Liver (tissue), 9 donors: Measurements from ENCODE around the gene NDUFB5. TPM values are rescaled to one million over a fixed set of nuclear protein-coding genes. Genes with fewer than 3 reads are reported as not detected.

ENCODE experiments used
- DNase-seq: peaks from one replicate; pipeline ENCODE4 v3.0.0-alpha.2; 2017; ENCODE audit warnings: low spot score
- H3K27ac ChIP-seq, 2 donors: one replicate each; pipeline ENCODE4 v1.7.0; 2013; ENCODE audit warnings: inconsistent platforms in 2 of 2, low read length in 2 of 2, control low read depth in 1 of 2, low read depth in 1 of 2, mild to moderate bottlenecking in 1 of 2
- H3K27me3 ChIP-seq, 4 donors: one replicate each; pipeline versions ENCODE4 v1.6.1 to v1.7.0; 2013; ENCODE audit warnings: low read length in 3 of 4, inconsistent platforms in 1 of 4, mild to moderate bottlenecking in 1 of 4, moderate library complexity in 1 of 4; ENCODE audit not compliant: control insufficient read depth in 4 of 4, insufficient read depth in 4 of 4
- H3K36me3 ChIP-seq, 4 donors: one replicate each; pipeline versions ENCODE4 v1.6.1 to v1.7.0; 2013; ENCODE audit warnings: low read length in 3 of 4, mild to moderate bottlenecking in 3 of 4, low read depth in 1 of 4, moderate library complexity in 1 of 4; ENCODE audit not compliant: control insufficient read depth in 4 of 4, insufficient read depth in 3 of 4
- H3K4me1 ChIP-seq, 4 donors: one replicate each; pipeline versions ENCODE4 v1.6.1 to v1.7.0; 2013; ENCODE audit warnings: low read length in 3 of 4, mild to moderate bottlenecking in 3 of 4, moderate library complexity in 1 of 4; ENCODE audit not compliant: control insufficient read depth in 4 of 4, insufficient read depth in 4 of 4
- H3K4me3 ChIP-seq, 3 donors: one replicate each; pipeline versions ENCODE4 v1.6.1 to v1.7.0; 2013; ENCODE audit warnings: low read length in 3 of 3, control low read depth in 1 of 3, low read depth in 1 of 3, mild to moderate bottlenecking in 1 of 3
- H3K9ac ChIP-seq, 2 donors: one replicate each; pipeline ENCODE4 v1.7.0; 2013; ENCODE audit warnings: low read length in 2 of 2, mild to moderate bottlenecking in 2 of 2, moderate library complexity in 2 of 2, control low read depth in 1 of 2, low read depth in 1 of 2
- H3K9me3 ChIP-seq, 4 donors: one replicate each; pipeline versions ENCODE4 v1.6.1 to v1.7.0; 2013; ENCODE audit warnings: low read length in 3 of 4; ENCODE audit not compliant: control insufficient read depth in 4 of 4
- CTCF ChIP-seq: fragments of 150-350 bp; IDR thresholded peaks from 2 replicates; pipeline ENCODE4 v1.5.1; 2017; ENCODE audit warnings: improper control_type of control experiment, low read depth, low read length; ENCODE audit not compliant: missing input control
- EGR1 ChIP-seq, 2 donors: IDR thresholded peaks; 2 replicates each; pipeline ENCODE4 v1.6.1; 2016 to 2018; ENCODE audit warnings: antibody characterized with exemption in 2 of 2, low read depth in 2 of 2
- FOXA1 ChIP-seq: IDR thresholded peaks from 2 replicates; pipeline ENCODE4 v1.6.1; 2016; ENCODE audit warnings: antibody characterized with exemption
- GABPA ChIP-seq, 2 donors: IDR thresholded peaks in 1 of 2; conservative IDR thresholded peaks in 1 of 2; 2 replicates each; pipeline ENCODE4 v1.6.1; 2016; ENCODE audit warnings: antibody characterized with exemption in 2 of 2, mild to moderate bottlenecking in 1 of 2, moderate library complexity in 1 of 2
- HNF4A ChIP-seq, 2 donors: conservative IDR thresholded peaks; 2 replicates each; pipeline ENCODE4 v1.6.1; 2016; ENCODE audit warnings: antibody characterized with exemption in 2 of 2, mild to moderate bottlenecking in 2 of 2
- HNF4G ChIP-seq: IDR thresholded peaks from 2 replicates; pipeline ENCODE4 v1.6.1; 2016; ENCODE audit warnings: antibody characterized with exemption
- NR2F2 ChIP-seq: IDR thresholded peaks from 2 replicates; pipeline ENCODE4 v1.6.1; 2016; ENCODE audit warnings: antibody characterized with exemption
- RAD21 ChIP-seq, 2 donors: IDR thresholded peaks; 2 replicates each; pipeline ENCODE4 v1.6.1; 2016; ENCODE audit warnings: antibody characterized with exemption in 2 of 2, mild to moderate bottlenecking in 2 of 2
- REST ChIP-seq: IDR thresholded peaks from 2 replicates; pipeline ENCODE4 v1.6.1; 2016; ENCODE audit warnings: antibody characterized with exemption, mild to moderate bottlenecking
- RXRA ChIP-seq, 2 donors: IDR thresholded peaks; 2 replicates each; pipeline ENCODE4 v1.6.1; 2017 to 2018; ENCODE audit warnings: antibody characterized with exemption in 2 of 2, mild to moderate bottlenecking in 1 of 2
- SP1 ChIP-seq: IDR thresholded peaks from 2 replicates; pipeline ENCODE4 v1.6.1; 2018; ENCODE audit warnings: antibody characterized with exemption, mild to moderate bottlenecking
- YY1 ChIP-seq: IDR thresholded peaks from 2 replicates; pipeline ENCODE4 v1.6.1; 2016; ENCODE audit warnings: antibody characterized with exemption, mild to moderate bottlenecking
- ZBTB33 ChIP-seq: IDR thresholded peaks from 2 replicates; pipeline ENCODE4 v1.6.1; 2016; ENCODE audit warnings: antibody characterized with exemption
- WGBS: extraction: QIAGEN DNeasy Blood & Tissue Kit; methylation state at CpG from one replicate; pipeline ENCODE4 v1.1.7; 2013; 5-methylcytosine and 5-hydroxymethylcytosine counted together
- polyA plus RNA-seq, 2 donors: library from polyadenylated mRNA; stranded (reverse) in 1 of 2; unstranded in 1 of 2; fragments of 200-250 nt in 1 of 2; fragments of >200 nt in 1 of 2; fragmentation: Nextera tagmentation in 1 of 2; extraction: Ambion mirVana in 1 of 2; gene quantifications; one replicate each; pipeline versions ENCODE4 v1.2.1 to v1.2.3, GENCODE V29; 2013 to 2015
- total RNA-seq, 2 donors: library from RNA; depleted of rRNA; stranded (reverse); fragments of >200 nt; gene quantifications; one replicate each; pipeline ENCODE4 v1.2.3, GENCODE V29; 2014
- TF ChIP-seq, protein P1 (sequence below): IDR thresholded peaks from 2 replicates; pipeline ENCODE4 v1.6.1; 2016; ENCODE audit warnings: antibody characterized with exemption
- donor health status: healthy.
- donor health status: healthy.
- donor health status: healthy.
- donor health status: healthy.
- donor health status: healthy.

NDUFB5 gene
- total and polyA plus RNA-seq, 4 donors, result 43.4 to 92.8 (median 47.6) TPM

- no peak overlapping the region for H3K9ac ChIP-seq
- no peaks in the 10 kb centered on the region for H3K9me3 ChIP-seq
- H3K27ac ChIP-seq, result no peak overlapping the region
- TF ChIP-seq HNF4G, result no peak
- no peak for TF ChIP-seq RAD21 (IDR thresholded peaks at IDR 0.05)
- TF ChIP-seq HNF4A (conservative IDR thresholded peaks at IDR 0.05), result no peak
- TF ChIP-seq GABPA (IDR thresholded peaks at IDR 0.05 in 1 of 2, conservative IDR thresholded peaks at IDR 0.05 in 1 of 2), result no peak
- H3K27me3 ChIP-seq, result no peaks in the 10 kb centered on the region
- DNase-seq, result no peak
- H3K4me1 ChIP-seq, result no peaks in the 10 kb centered on the region
- peaks cover 12 to 62% (median 51%) of the 10 kb centered on the region in 4 donors for H3K36me3 ChIP-seq
- H3K4me3 ChIP-seq, result no peak overlapping the region
Observed at GRCh38 chr3:179589143-179589542, 15.5 kb upstream of the NDUFB5 start.

GRCh38 chr3:179590669-179591068, 13.9 kb upstream of the NDUFB5 start:
- 83% methylated on average over 2 of the region's 2 CpGs for WGBS
- Histone ChIP-seq H3K36me3 (peaks cover 10 to 60% (median 52%) of the 10 kb centered on the region in 4 donors), H3K27ac (no peak overlapping the region), H3K4me1 (no peaks in the 10 kb centered on the region), H3K27me3 (no peaks in the 10 kb centered on the region), H3K9me3 (no peaks in the 10 kb centered on the region), H3K4me3 (no peak overlapping the region), H3K9ac (no peak overlapping the region)
- no peak for TF ChIP-seq GABPA (IDR thresholded peaks at IDR 0.05 in 1 of 2, conservative IDR thresholded peaks at IDR 0.05 in 1 of 2)
- TF ChIP-seq ZBTB33, result no peak
- TF ChIP-seq EGR1 (IDR thresholded peaks at IDR 0.05; ENCODE audit: low read depth in 2 of 2), result no peak
- no peak for TF ChIP-seq REST
- no peak for TF ChIP-seq SP1
- DNase-seq, result no peak

GRCh38 chr3:179591313-179591712, 13.3 kb upstream of the NDUFB5 start:
- 92% methylated on average over 1 of the region's 1 CpG for WGBS

More at GRCh38 chr3:179591313-179591712, 13.3 kb upstream of the NDUFB5 start:
- no peaks in the 10 kb centered on the region for H3K4me1 ChIP-seq
- no peak overlapping the region for H3K4me3 ChIP-seq
- TF ChIP-seq FOXA1 (no peak), RXRA (IDR thresholded peaks at IDR 0.05) (peak in 1 of 2 donors; percentile 38), YY1 (no peak), REST (no peak), GABPA (IDR thresholded peaks at IDR 0.05 in 1 of 2, conservative IDR thresholded peaks at IDR 0.05 in 1 of 2) (no peak), NR2F2 (no peak), CTCF (no peak), RAD21 (IDR thresholded peaks at IDR 0.05) (no peak)
- TF ChIP-seq, protein P1, sequence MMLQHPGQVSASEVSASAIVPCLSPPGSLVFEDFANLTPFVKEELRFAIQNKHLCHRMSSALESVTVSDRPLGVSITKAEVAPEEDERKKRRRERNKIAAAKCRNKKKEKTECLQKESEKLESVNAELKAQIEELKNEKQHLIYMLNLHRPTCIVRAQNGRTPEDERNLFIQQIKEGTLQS, result no peak
- peaks cover 10 to 58% (median 53%) of the 10 kb centered on the region in 4 donors for H3K36me3 ChIP-seq
- no peak overlapping the region for H3K9ac ChIP-seq
- no peaks in the 10 kb centered on the region for H3K9me3 ChIP-seq
- no peaks in the 10 kb centered on the region for H3K27me3 ChIP-seq
- H3K27ac ChIP-seq, result no peak overlapping the region
- DNase-seq, result no peak
